ENCODE data around the gene GOLGA1. TPM values are rescaled to one million over a fixed set of nuclear protein-coding genes. Genes with fewer than 3 reads are reported as not detected.

Gene GOLGA1
- total and polyA plus RNA-seq, 9 of the 15 experiments (the other 6 are each of a cell fraction or from before 2014, with no cell fraction given), result 2.9 to 15.9 (median 8.5) TPM

GRCh38 chr9:124913378-124913777, 27.5 kb downstream of the GOLGA1 start (continued):
- TF ChIP-seq POLR2AphosphoS5 (IDR thresholded peaks at IDR 0.05; ENCODE audit: control insufficient read depth, insufficient read depth, low read depth, low read length) (0 out of 2 replicates have a peak, but pooled peaks have one; percentile 21), FOXA3 (CRISPR knock-in tag; conservative IDR thresholded peaks at IDR 0.05 in 1 of 2, IDR thresholded peaks at IDR 0.05 in 1 of 2) (0 out of 4 replicates have a peak, but pooled peaks of 1 of the 2 experiments have one; percentile 12), CCAR2 (IDR thresholded peaks at IDR 0.05; ENCODE audit: low read depth, low read length) (no peak), CC2D1A (IDR thresholded peaks at IDR 0.05) (no peak), ZNF77 (CRISPR knock-in tag; IDR thresholded peaks at IDR 0.05) (no peak), CREB3 (tag; conservative IDR thresholded peaks at IDR 0.05; ENCODE audit: low read depth) (no peak), MECOM (CRISPR knock-in tag; IDR thresholded peaks at IDR 0.05) (peak; percentile 39; the same call in 1 of the 2 replicates), KDM1A (IDR thresholded peaks at IDR 0.05) (peak; percentile 49 to 57; a peak in 2 of 4 replicates), ZEB2 (IDR thresholded peaks at IDR 0.05) (peak; percentile 78; the same call in 1 of the 2 replicates), ZZZ3 (IDR thresholded peaks at IDR 0.05) (no peak), TCF3 (CRISPR knock-in tag; IDR thresholded peaks at IDR 0.05) (peak; percentile 87), RCOR1 (IDR thresholded peaks at IDR 0.05; ENCODE audit: borderline replicate concordance in 1 of 2, low read depth in 2 of 2, low read length in 2 of 2) (peak in 1 of 2 experiments; percentile 69; a peak in 1 of 4 replicates), TGIF2 (CRISPR knock-in tag; IDR thresholded peaks at IDR 0.05) (no peak), FOXJ3 (CRISPR knock-in tag; IDR thresholded peaks at IDR 0.05) (no peak), IRF2 (CRISPR knock-in tag; IDR thresholded peaks at IDR 0.05) (no peak), THRB (CRISPR knock-in tag; conservative IDR thresholded peaks at IDR 0.05) (no peak), ZNF174 (CRISPR knock-in tag; IDR thresholded peaks at IDR 0.05) (no peak), EP300 (IDR thresholded peaks at IDR 0.05; ENCODE audit: low read length) (peak; percentile 80), SPI1 (IDR thresholded peaks at IDR 0.05; ENCODE audit: borderline replicate concordance, low read depth, low read length) (peak; percentile 3; the same call in 1 of the 2 replicates), CXXC5 (CRISPR knock-in tag; IDR thresholded peaks at IDR 0.05) (peak; percentile 39), HNRNPLL (IDR thresholded peaks at IDR 0.05; ENCODE audit: low read depth, low read length, poor library complexity, severe bottlenecking) (no peak), DPF2 (IDR thresholded peaks at IDR 0.05) (peak; percentile 73), JUND (IDR thresholded peaks at IDR 0.05; ENCODE audit: borderline replicate concordance, low read depth, low read length) (peak; percentile 17; the same call in 1 of the 2 replicates), JUND (tag; IDR thresholded peaks at IDR 0.05; ENCODE audit: borderline replicate concordance, low read depth, low read length) (no peak; the same call in 2 of the 3 replicates), FOSL1 (tag; conservative IDR thresholded peaks at IDR 0.05) (peak; percentile 25; the same call in 1 of the 2 replicates), TEAD2 (tag; IDR thresholded peaks at IDR 0.05) (no peak), SOX6 (IDR thresholded peaks at IDR 0.05) (peak; percentile 90), SIN3A (IDR thresholded peaks at IDR 0.05; ENCODE audit: borderline replicate concordance in 2 of 2, control insufficient read depth in 1 of 2, low read depth in 2 of 2, low read length in 2 of 2) (no peak), TEAD4 (IDR thresholded peaks at IDR 0.05; ENCODE audit: low read length) (peak; percentile 88), TEAD4 (CRISPR knock-in tag; IDR thresholded peaks at IDR 0.05; ENCODE audit: borderline replicate concordance) (no peak), MTA2 (IDR thresholded peaks at IDR 0.05; ENCODE audit: low read depth) (peak; percentile 38; the same call in 1 of the 2 replicates)
